Measurements from ENCODE around the gene ASIC2.

DNA sequence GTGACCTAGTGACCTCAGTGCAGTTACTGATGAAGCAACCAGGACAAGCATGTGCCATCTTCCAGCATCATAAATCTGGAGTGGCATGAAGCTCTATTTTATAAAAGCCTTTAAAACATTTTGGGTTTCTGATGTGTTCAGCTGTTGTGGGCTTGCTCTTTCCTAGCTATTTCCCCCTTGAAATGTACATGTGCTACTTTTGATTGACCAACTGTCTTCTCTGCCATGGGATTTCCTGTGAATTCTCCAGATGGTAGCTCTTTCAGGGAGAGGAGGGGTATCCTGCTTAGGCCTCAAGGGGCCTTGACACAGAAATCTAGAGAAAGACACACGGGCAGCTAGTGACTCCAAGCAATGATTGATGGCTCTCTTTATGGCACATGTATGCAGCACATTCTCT lies 1.9 kb upstream of the ASIC2 start:
- TF ChIP-seq POLR2AphosphoS5 (IDR thresholded peaks at IDR 0.05; ENCODE audit: insufficient read depth in 1 of 2, low read depth in 1 of 2) (no peak), POLR2A (IDR thresholded peaks at IDR 0.05) (no peak)
- TF ChIP-seq, protein P1, sequence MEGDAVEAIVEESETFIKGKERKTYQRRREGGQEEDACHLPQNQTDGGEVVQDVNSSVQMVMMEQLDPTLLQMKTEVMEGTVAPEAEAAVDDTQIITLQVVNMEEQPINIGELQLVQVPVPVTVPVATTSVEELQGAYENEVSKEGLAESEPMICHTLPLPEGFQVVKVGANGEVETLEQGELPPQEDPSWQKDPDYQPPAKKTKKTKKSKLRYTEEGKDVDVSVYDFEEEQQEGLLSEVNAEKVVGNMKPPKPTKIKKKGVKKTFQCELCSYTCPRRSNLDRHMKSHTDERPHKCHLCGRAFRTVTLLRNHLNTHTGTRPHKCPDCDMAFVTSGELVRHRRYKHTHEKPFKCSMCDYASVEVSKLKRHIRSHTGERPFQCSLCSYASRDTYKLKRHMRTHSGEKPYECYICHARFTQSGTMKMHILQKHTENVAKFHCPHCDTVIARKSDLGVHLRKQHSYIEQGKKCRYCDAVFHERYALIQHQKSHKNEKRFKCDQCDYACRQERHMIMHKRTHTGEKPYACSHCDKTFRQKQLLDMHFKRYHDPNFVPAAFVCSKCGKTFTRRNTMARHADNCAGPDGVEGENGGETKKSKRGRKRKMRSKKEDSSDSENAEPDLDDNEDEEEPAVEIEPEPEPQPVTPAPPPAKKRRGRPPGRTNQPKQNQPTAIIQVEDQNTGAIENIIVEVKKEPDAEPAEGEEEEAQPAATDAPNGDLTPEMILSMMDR (IDR thresholded peaks at IDR 0.05): no peak

All from vagina (tissue), 2 donors.